GM18505 (cell line): Measurements from ENCODE around the gene PRCP.
"Not testable (repeated sequence)": the region's sequence is repeated elsewhere in the genome, so short reads cannot be mapped to it uniquely, and the experiment has no call there.

Experiments used
- ATAC-seq: cut with Tn5 transposase; IDR thresholded peaks from one replicate; pipeline ENCODE4 v1.9.1; 2021; ENCODE audit not compliant: unreplicated experiment
- POLR2A ChIP-seq: IDR thresholded peaks from 4 replicates; pipeline ENCODE4 v1.6.1; 2011; ENCODE audit warnings: borderline replicate concordance; ENCODE audit not compliant: insufficient read depth, insufficient read length; ENCODE audit errors: extremely low read depth

Gene PRCP

GRCh38 chr11:82927264-82927880, 27.1 kb upstream of the PRCP start:
- peak; percentile 63 for ATAC-seq
- TF ChIP-seq POLR2A: no peak

DNA sequence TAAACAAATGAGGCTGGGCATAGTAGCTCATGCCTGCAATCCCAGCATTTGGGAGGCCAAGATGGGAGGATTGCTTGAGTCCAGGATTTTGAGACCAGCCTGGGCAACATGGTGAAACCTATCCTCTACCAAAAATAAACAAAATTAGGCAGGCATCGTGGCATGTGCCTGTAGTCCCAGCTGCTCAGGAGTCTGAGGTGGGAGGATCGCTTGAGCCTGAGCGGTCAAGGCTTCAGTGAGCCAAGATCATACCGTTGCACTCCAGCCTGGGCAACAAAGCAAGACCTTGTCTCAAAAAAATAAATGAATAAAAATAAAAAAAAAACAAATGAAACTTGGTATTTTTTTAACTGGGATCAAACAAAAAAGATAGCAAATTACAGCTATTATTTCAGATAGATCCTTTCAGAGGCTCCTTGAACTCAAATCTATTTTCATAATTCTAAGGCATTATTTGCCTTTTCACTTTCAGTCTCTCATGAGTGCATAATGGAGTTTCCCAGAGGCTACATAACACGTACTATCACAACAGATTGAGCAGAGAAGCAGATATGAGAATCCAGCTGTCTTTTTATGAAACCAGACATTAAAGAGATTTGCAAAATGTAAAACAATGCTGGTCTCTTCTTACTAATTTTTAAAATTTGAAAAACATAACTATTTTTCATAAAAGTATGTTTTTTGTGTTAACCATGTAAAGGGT, 24.4 kb upstream of the PRCP start:
- no peak for ATAC-seq
- no peak for TF ChIP-seq POLR2A

- ATAC-seq: not testable (repeated sequence)
These were observed 22.4 kb upstream of the PRCP start for GRCh38 chr11:82922396-82923173.

DNA sequence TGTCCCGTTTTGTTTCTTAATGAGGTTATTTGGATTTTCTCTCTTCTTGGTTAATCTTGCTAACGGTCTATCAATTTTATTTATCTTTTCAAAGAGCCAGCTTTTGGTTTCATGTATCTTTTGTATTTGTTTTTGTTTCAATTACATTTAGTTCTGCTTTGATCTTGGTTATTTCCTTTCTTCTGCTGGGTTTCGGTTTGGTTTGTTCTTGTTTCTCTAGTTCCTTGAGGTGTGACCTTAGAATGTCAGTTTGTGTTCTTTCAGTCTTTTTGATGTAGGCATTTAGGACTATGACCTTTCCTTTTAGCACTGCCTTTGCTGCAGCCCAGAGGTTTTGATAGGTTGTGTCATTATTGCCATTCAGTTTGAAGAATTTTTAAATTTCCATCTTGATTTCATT, 20.0 kb upstream of the PRCP start:
- not testable (repeated sequence) for ATAC-seq

GRCh38 chr11:82919786-82920185, 19.6 kb upstream of the PRCP start:
- ATAC-seq: not testable (repeated sequence)

DNA sequence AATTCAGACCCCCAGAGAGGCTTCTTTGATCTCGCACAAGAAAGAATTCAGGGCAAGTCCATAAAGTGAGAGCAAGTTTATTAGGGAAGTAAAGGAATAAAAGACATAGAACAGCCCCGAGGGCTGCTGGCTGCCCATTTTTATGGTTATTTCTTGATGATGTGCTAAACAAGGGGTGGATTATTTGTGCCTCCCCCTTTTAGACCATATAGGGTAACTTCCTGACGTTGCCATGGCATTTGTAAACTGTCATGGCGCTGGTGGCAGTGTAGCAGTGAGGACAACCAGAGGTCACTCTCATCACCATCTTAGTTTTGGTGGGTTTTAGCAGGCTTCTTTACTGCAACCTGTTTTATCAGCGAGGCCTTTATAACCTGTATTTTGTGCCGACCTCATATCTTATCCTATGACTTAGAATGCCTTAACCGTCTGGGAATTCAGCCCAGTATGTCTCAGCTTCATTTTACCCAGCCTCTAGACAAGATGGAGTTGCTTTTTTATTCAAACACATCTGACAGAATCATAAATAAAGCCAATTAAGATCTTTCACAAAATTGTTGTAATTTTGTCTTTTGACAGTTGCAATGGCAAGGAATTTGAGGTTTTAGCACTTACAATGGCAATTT, 8.9 kb upstream of the PRCP start:
- no peak for TF ChIP-seq POLR2A
- no peak for ATAC-seq

DNA sequence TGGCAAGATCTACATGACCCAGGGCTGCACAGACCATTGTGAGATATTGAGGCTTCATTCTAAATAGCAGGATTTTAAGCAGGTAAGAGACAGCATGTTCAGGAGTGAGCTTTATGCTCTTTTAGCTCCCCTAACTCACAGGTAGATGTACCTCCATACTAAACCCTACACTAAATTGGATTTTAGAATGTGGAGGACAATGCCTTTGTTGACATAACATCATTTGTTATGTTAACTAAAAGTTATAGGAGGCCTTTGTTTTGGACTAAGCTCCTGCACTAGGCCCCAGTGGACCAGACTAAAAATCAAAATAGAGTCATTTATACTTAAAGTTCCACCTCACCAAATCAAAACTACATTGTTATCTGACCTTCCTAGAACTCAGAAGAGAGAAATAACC, 8.1 kb upstream of the PRCP start:
- no peak for TF ChIP-seq POLR2A
- ATAC-seq: no peak

- ATAC-seq: no peak
- no peak for TF ChIP-seq POLR2A
These were observed 7.1 kb upstream of the PRCP start for GRCh38 chr11:82907371-82907770.

- no peak for TF ChIP-seq POLR2A
- ATAC-seq: no peak
These were observed 6.7 kb upstream of the PRCP start for GRCh38 chr11:82906931-82907330.

DNA sequence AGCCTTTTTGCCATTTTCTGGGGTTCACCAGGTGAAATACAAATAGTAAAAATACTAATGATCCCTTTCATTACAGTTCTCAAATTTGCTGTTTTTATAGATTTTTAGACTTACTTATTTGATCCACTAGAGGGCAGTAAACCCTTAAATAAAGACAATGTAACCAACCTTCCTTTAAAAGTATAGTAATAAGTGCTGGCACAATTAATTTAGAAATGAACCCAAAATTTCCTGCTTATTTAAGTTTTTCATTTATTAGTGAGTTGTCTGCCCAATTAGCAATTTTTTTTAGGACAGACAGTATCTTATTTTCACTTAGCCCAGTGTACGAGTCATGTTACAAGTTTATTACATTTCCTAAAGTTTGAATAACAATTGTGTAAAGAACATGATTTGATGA, 6.0 kb upstream of the PRCP start:
- TF ChIP-seq POLR2A: no peak
- no peak for ATAC-seq

GRCh38 chr11:82903843-82904586, 3.8 kb upstream of the PRCP start:
- no peak for TF ChIP-seq POLR2A
- ATAC-seq: no peak

- ATAC-seq: no peak
These were observed 2.6 kb upstream of the PRCP start for GRCh38 chr11:82902880-82903279.

DNA sequence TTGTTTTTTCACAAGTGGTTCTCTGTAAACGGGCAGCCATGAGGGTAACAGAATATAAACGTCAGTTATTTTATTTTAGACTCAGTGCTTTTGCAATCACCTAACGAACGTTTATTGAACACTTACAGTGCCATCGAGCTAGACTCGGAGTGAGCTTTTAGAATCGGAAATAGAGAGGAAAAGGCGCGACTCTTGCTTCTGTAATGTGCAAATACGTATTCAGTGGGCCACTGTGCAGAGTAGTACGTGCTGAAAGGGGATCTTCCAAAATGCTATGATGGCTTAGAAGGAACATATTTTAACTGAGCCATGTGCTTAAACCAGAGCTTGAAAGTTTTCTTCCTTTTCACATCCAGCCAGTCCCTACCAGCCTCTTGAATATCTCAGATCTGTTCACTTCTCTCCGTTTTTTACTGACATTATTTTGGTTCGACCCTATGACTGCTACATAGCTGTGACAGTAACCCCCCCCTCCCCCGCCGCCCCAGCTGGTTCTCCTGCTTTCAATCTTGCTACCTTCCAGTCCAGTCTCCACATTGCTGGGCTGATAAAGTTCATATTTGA, 1.8 kb upstream of the PRCP start:
- no peak for ATAC-seq
- no peak for TF ChIP-seq POLR2A

More at GRCh38 chr11:82902880-82903279, 2.6 kb upstream of the PRCP start:
- no peak for TF ChIP-seq POLR2A
